HG03103 (cell line): ENCODE data around the gene ADCY9.

Experiments used
- ATAC-seq: cut with Tn5 transposase; IDR thresholded peaks from one replicate; pipeline ENCODE4 v1.9.1; 2021; ENCODE audit warnings: low read depth; ENCODE audit not compliant: unreplicated experiment

ADCY9 gene

GRCh38 chr16:4097826-4098240, 18.4 kb downstream of the ADCY9 start:
- no peak for ATAC-seq

GRCh38 chr16:4096509-4096908, 19.7 kb downstream of the ADCY9 start:
- ATAC-seq, result no peak

- no peak for ATAC-seq
Observed at GRCh38 chr16:4094127-4094773, 22.0 kb downstream of the ADCY9 start.

- no peak for ATAC-seq
Observed at GRCh38 chr16:4093495-4094126, 22.6 kb downstream of the ADCY9 start.

GRCh38 chr16:4092547-4093265, 23.5 kb downstream of the ADCY9 start:
- ATAC-seq, result no peak

- no peak for ATAC-seq
Observed at GRCh38 chr16:4091240-4092012, 24.8 kb downstream of the ADCY9 start.

- ATAC-seq, result no peak
Observed at GRCh38 chr16:4090351-4090851, 25.8 kb downstream of the ADCY9 start.

- no peak for ATAC-seq
Observed at GRCh38 chr16:4089811-4090301, 26.4 kb downstream of the ADCY9 start.

- ATAC-seq, result no peak
Observed at GRCh38 chr16:4089251-4089810, 26.9 kb downstream of the ADCY9 start.

GRCh38 chr16:4087990-4088577, 28.2 kb downstream of the ADCY9 start:
- no peak for ATAC-seq

- ATAC-seq, result no peak
Observed at GRCh38 chr16:4087099-4087885, 28.9 kb downstream of the ADCY9 start.

GRCh38 chr16:4086153-4086552, 30.1 kb downstream of the ADCY9 start:
- ATAC-seq, result no peak

- ATAC-seq, result no peak
Observed at GRCh38 chr16:4085405-4085970, 30.8 kb downstream of the ADCY9 start.

- ATAC-seq, result no peak
Observed at GRCh38 chr16:4083347-4083870, 32.8 kb downstream of the ADCY9 start.

GRCh38 chr16:4082474-4083044, 33.7 kb downstream of the ADCY9 start:
- no peak for ATAC-seq

- no peak for ATAC-seq
Observed at GRCh38 chr16:4081521-4082021, 34.7 kb downstream of the ADCY9 start.

GRCh38 chr16:4081047-4081446, 35.2 kb downstream of the ADCY9 start:
- ATAC-seq, result no peak

- no peak for ATAC-seq
Observed at GRCh38 chr16:4077174-4077649, 39.0 kb downstream of the ADCY9 start.
